ENCODE results near the gene LHFPL2.

Gene LHFPL2

DNA sequence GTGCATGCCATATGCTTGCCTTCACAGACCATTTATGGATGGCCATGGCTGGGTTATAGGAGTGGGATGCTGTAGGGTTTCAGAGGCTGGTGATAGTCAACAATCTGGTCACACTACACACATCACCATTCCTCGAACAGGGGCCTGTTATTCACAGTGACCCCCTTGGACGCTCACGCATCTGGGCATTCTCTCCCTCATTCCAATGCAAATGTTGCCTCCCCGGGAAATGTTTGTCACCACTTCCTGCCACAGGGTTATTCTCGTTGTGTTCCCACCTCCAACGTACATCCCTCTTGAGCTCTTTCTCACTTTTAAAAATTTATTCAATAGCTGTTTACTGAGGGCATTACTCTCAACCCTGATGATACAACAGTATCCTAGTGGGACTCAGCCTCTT is 152.8 kb downstream of the LHFPL2 start:
- no peak overlapping the region for H3K4me2 ChIP-seq (ENCODE audit: low read length)
- H3K27ac ChIP-seq (ENCODE audit: low read depth, low read length), result no peak overlapping the region
- TF ChIP-seq EZH2phosphoT487 (IDR thresholded peaks at IDR 0.05; ENCODE audit: borderline replicate concordance, low read length), result no peak
- TF ChIP-seq, protein P1, sequence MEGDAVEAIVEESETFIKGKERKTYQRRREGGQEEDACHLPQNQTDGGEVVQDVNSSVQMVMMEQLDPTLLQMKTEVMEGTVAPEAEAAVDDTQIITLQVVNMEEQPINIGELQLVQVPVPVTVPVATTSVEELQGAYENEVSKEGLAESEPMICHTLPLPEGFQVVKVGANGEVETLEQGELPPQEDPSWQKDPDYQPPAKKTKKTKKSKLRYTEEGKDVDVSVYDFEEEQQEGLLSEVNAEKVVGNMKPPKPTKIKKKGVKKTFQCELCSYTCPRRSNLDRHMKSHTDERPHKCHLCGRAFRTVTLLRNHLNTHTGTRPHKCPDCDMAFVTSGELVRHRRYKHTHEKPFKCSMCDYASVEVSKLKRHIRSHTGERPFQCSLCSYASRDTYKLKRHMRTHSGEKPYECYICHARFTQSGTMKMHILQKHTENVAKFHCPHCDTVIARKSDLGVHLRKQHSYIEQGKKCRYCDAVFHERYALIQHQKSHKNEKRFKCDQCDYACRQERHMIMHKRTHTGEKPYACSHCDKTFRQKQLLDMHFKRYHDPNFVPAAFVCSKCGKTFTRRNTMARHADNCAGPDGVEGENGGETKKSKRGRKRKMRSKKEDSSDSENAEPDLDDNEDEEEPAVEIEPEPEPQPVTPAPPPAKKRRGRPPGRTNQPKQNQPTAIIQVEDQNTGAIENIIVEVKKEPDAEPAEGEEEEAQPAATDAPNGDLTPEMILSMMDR (IDR thresholded peaks at IDR 0.05; ENCODE audit: low read depth, low read length, poor library complexity, severe bottlenecking), result no peak
- no peaks in the 10 kb centered on the region for H3K27me3 ChIP-seq (ENCODE audit: control insufficient read depth, low read length)
- H3K9me3 ChIP-seq (ENCODE audit: control insufficient read depth, insufficient read depth, low read length), result no peaks in the 10 kb centered on the region
- H3K79me2 ChIP-seq (ENCODE audit: control insufficient read depth, low read length), result no peaks in the 10 kb centered on the region
- H3K4me3 ChIP-seq (ENCODE audit: low read length), result no peak overlapping the region
- H3F3A ChIP-seq (ENCODE audit: control insufficient read depth, insufficient read depth), result no peaks in the 10 kb centered on the region
- H4K20me1 ChIP-seq (ENCODE audit: control insufficient read depth, insufficient read depth, low read depth, low read length), result no peaks in the 10 kb centered on the region
- peaks cover 25% of the 10 kb centered on the region for H3K4me1 ChIP-seq (ENCODE audit: control insufficient read depth, low read length)
- H3K9me2 ChIP-seq (replicated peaks; ENCODE audit: control insufficient read depth, low read length), result no peaks in the 10 kb centered on the region
- H3K36me3 ChIP-seq (ENCODE audit: control insufficient read depth, low read length), result no peaks in the 10 kb centered on the region

DNA sequence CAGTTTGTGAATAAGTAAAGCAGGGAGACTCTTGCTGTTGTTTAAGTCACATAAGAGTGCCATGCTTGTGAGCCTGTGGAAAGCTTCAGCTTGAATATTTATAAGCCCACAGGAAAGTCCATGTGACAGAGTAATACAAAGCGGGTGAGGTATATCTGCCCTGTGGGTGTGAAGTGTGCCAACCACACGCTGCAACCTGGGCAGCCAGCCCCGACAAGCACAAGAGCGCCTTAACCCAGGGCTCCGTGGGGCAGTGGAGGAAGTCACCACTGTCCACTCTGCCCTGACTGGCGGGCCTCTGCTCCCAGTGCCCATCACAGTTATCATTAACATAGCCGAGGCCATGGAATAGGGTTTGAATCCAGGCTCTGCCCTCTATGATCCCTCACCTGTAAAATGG is 155.9 kb downstream of the LHFPL2 start:
- Histone ChIP-seq H3K36me3 (ENCODE audit: control insufficient read depth, low read length) (peaks cover 6% of the 10 kb centered on the region; the same call in 1 of the 2 replicates), H4K20me1 (ENCODE audit: control insufficient read depth, insufficient read depth, low read depth, low read length) (no peaks in the 10 kb centered on the region), H3K4me1 (ENCODE audit: control insufficient read depth, low read length) (peaks cover 16% of the 10 kb centered on the region), H3F3A (ENCODE audit: control insufficient read depth, insufficient read depth) (no peaks in the 10 kb centered on the region), H3K4me3 (ENCODE audit: low read length) (no peak overlapping the region), H3K9me3 (ENCODE audit: control insufficient read depth, insufficient read depth, low read length) (no peaks in the 10 kb centered on the region), H3K9me2 (replicated peaks; ENCODE audit: control insufficient read depth, low read length) (no peaks in the 10 kb centered on the region), H3K27ac (ENCODE audit: low read depth, low read length) (no peak overlapping the region), H3K4me2 (ENCODE audit: low read length) (no peak overlapping the region), H3K27me3 (ENCODE audit: control insufficient read depth, low read length) (no peaks in the 10 kb centered on the region), H3K79me2 (ENCODE audit: control insufficient read depth, low read length) (no peaks in the 10 kb centered on the region)
- TF ChIP-seq, protein P1 (IDR thresholded peaks at IDR 0.05; ENCODE audit: low read depth, low read length, poor library complexity, severe bottlenecking), result no peak
- TF ChIP-seq EZH2phosphoT487 (IDR thresholded peaks at IDR 0.05; ENCODE audit: borderline replicate concordance, low read length), result no peak

- no peaks in the 10 kb centered on the region for H4K20me1 ChIP-seq (ENCODE audit: control insufficient read depth, insufficient read depth, low read depth, low read length)
- H3K4me3 ChIP-seq (ENCODE audit: low read length), result no peak overlapping the region
- no peak overlapping the region for H3K4me2 ChIP-seq (ENCODE audit: low read length)
- H3K9me3 ChIP-seq (ENCODE audit: control insufficient read depth, insufficient read depth, low read length), result no peaks in the 10 kb centered on the region
- peaks cover 9% of the 10 kb centered on the region; the same call in 1 of the 2 replicates for H3K36me3 ChIP-seq (ENCODE audit: control insufficient read depth, low read length)
- peaks cover 11% of the 10 kb centered on the region for H3K4me1 ChIP-seq (ENCODE audit: control insufficient read depth, low read length)
- H3K27ac ChIP-seq (ENCODE audit: low read depth, low read length), result no peak overlapping the region
- no peaks in the 10 kb centered on the region for H3K79me2 ChIP-seq (ENCODE audit: control insufficient read depth, low read length)
- H3K9me2 ChIP-seq (replicated peaks; ENCODE audit: control insufficient read depth, low read length), result no peaks in the 10 kb centered on the region
- TF ChIP-seq, protein P1 (IDR thresholded peaks at IDR 0.05; ENCODE audit: low read depth, low read length, poor library complexity, severe bottlenecking), result no peak
- TF ChIP-seq EZH2phosphoT487 (IDR thresholded peaks at IDR 0.05; ENCODE audit: borderline replicate concordance, low read length), result no peak
- H3K27me3 ChIP-seq (ENCODE audit: control insufficient read depth, low read length), result no peaks in the 10 kb centered on the region
- H3F3A ChIP-seq (ENCODE audit: control insufficient read depth, insufficient read depth), result no peaks in the 10 kb centered on the region
These were observed 156.3 kb downstream of the LHFPL2 start for GRCh38 chr5:78492224-78492623.
